ENCODE measurements around the gene SETD4.
A peak's percentile ranks its signal among the peaks of the same experiment; 100 is the strongest.

The SETD4 gene

GRCh38 chr21:36028127-36029069 is 31.9 kb downstream of the SETD4 start:
- Histone ChIP-seq H4K20me1 (ENCODE audit: insufficient read depth, low read length) (no peaks in the 10 kb centered on the region), H3K4me2 (ENCODE audit: low read length) (no peak overlapping the region), H3F3A (ENCODE audit: insufficient read depth, low read length) (no peaks in the 10 kb centered on the region), H3K4me1 (ENCODE audit: insufficient read depth, low read length, severe bottlenecking) (peaks cover 6% of the 10 kb centered on the region), H3K9ac (ENCODE audit: low read length) (no peak overlapping the region), H3K36me3 (ENCODE audit: insufficient read depth, low read length) (no peaks in the 10 kb centered on the region), H3K9me2 (ENCODE audit: low read depth, low read length) (no peaks in the 10 kb centered on the region), H3K9me3 (ENCODE audit: low read length) (no peaks in the 10 kb centered on the region), H2AFZ (ENCODE audit: low read length) (no peak overlapping the region), H3K27ac (ENCODE audit: low read depth, low read length, poor library complexity, severe bottlenecking) (no peak overlapping the region), H3K79me2 (ENCODE audit: insufficient read depth, low read length) (no peaks in the 10 kb centered on the region), H3K27me3 (ENCODE audit: insufficient read depth, low read length) (no peaks in the 10 kb centered on the region), H3K4me3 (ENCODE audit: low read depth, low read length, poor library complexity, severe bottlenecking) (no peak overlapping the region)
- peak; percentile 96 for TF ChIP-seq CTCF (IDR thresholded peaks at IDR 0.05; ENCODE audit: low read length)
- TF ChIP-seq EZH2 (IDR thresholded peaks at IDR 0.05; ENCODE audit: borderline replicate concordance, low read length), result no peak

- H3K36me3 ChIP-seq (ENCODE audit: insufficient read depth, low read length), result no peaks in the 10 kb centered on the region
- no peak overlapping the region for H3K9ac ChIP-seq (ENCODE audit: low read length)
- H4K20me1 ChIP-seq (ENCODE audit: insufficient read depth, low read length), result no peaks in the 10 kb centered on the region
- no peak overlapping the region for H2AFZ ChIP-seq (ENCODE audit: low read length)
- no peaks in the 10 kb centered on the region for H3F3A ChIP-seq (ENCODE audit: insufficient read depth, low read length)
- TF ChIP-seq CTCF (IDR thresholded peaks at IDR 0.05; ENCODE audit: low read length) (no peak), EZH2 (IDR thresholded peaks at IDR 0.05; ENCODE audit: borderline replicate concordance, low read length) (no peak)
- no peak overlapping the region for H3K27ac ChIP-seq (ENCODE audit: low read depth, low read length, poor library complexity, severe bottlenecking)
- H3K9me2 ChIP-seq (ENCODE audit: low read depth, low read length), result no peaks in the 10 kb centered on the region
- H3K4me2 ChIP-seq (ENCODE audit: low read length), result no peak overlapping the region
- H3K4me3 ChIP-seq (ENCODE audit: low read depth, low read length, poor library complexity, severe bottlenecking), result no peak overlapping the region
- H3K27me3 ChIP-seq (ENCODE audit: insufficient read depth, low read length), result no peaks in the 10 kb centered on the region
- peaks cover 6% of the 10 kb centered on the region for H3K4me1 ChIP-seq (ENCODE audit: insufficient read depth, low read length, severe bottlenecking)
- H3K79me2 ChIP-seq (ENCODE audit: insufficient read depth, low read length), result no peaks in the 10 kb centered on the region
- no peaks in the 10 kb centered on the region for H3K9me3 ChIP-seq (ENCODE audit: low read length)
Observed at GRCh38 chr21:36027347-36027746, 33.0 kb downstream of the SETD4 start.

- no peak for TF ChIP-seq CTCF (IDR thresholded peaks at IDR 0.05; ENCODE audit: low read length)
- Histone ChIP-seq H2AFZ (ENCODE audit: low read length) (no peak overlapping the region), H3K9ac (ENCODE audit: low read length) (no peak overlapping the region), H3K27ac (ENCODE audit: low read depth, low read length, poor library complexity, severe bottlenecking) (no peak overlapping the region), H4K20me1 (ENCODE audit: insufficient read depth, low read length) (no peaks in the 10 kb centered on the region), H3K27me3 (ENCODE audit: insufficient read depth, low read length) (peaks cover 8% of the 10 kb centered on the region; the same call in 1 of the 2 replicates), H3K79me2 (ENCODE audit: insufficient read depth, low read length) (no peaks in the 10 kb centered on the region), H3K4me1 (ENCODE audit: insufficient read depth, low read length, severe bottlenecking) (no peaks in the 10 kb centered on the region), H3K9me3 (ENCODE audit: low read length) (peaks cover 6% of the 10 kb centered on the region; the same call in 1 of the 2 replicates), H3K4me3 (ENCODE audit: low read depth, low read length, poor library complexity, severe bottlenecking) (no peak overlapping the region), H3K9me2 (ENCODE audit: low read depth, low read length) (no peaks in the 10 kb centered on the region), H3F3A (ENCODE audit: insufficient read depth, low read length) (no peaks in the 10 kb centered on the region), H3K36me3 (ENCODE audit: insufficient read depth, low read length) (no peaks in the 10 kb centered on the region; the same call in 1 of the 2 replicates), H3K4me2 (ENCODE audit: low read length) (no peak overlapping the region)
Observed at GRCh38 chr21:36024782-36025181, 35.5 kb downstream of the SETD4 start.

Measured in OCI-LY1 (cell line).